Measurements from ENCODE around the gene MPST. TPM values are rescaled to one million over a fixed set of nuclear protein-coding genes. Genes with fewer than 3 reads are reported as not detected.

Gene MPST
- total RNA-seq, 1 experiment from 2014 or later: 38.3 TPM

- Histone ChIP-seq H3K4me3 (no peak overlapping the region), H3K36me3 (peaks cover 9% of the 10 kb centered on the region), H3K27me3 (replicated peaks) (no peaks in the 10 kb centered on the region), H3K4me1 (replicated peaks) (peaks cover 17% of the 10 kb centered on the region), H3K27ac (no peak overlapping the region), H3K9me3 (replicated peaks) (no peaks in the 10 kb centered on the region)
- DNase-seq (ENCODE audit: low read depth in 1 of 2, low spot score in 2 of 2): no peak
Measured at GRCh38 chr22:37022483-37023337, 3.2 kb downstream of the MPST start.

- Histone ChIP-seq H3K27ac (no peak overlapping the region), H3K4me3 (no peak overlapping the region), H3K36me3 (peaks cover 5% of the 10 kb centered on the region; the same call in 1 of the 2 replicates), H3K27me3 (replicated peaks) (no peaks in the 10 kb centered on the region), H3K4me1 (replicated peaks) (peaks cover 9% of the 10 kb centered on the region), H3K9me3 (replicated peaks) (no peaks in the 10 kb centered on the region)
- DNase-seq (ENCODE audit: low read depth in 1 of 2, low spot score in 2 of 2): no peak
Measured at GRCh38 chr22:37023743-37024338, 4.3 kb downstream of the MPST start.

GRCh38 chr22:37024339-37025157 is 5.0 kb downstream of the MPST start:
- no peaks in the 10 kb centered on the region for H3K9me3 ChIP-seq (replicated peaks)
- no peak overlapping the region for H3K27ac ChIP-seq
- H3K4me3 ChIP-seq: no peak overlapping the region
- no peak for DNase-seq (ENCODE audit: low read depth in 1 of 2, low spot score in 2 of 2)
- peaks cover 6% of the 10 kb centered on the region; the same call in 1 of the 2 replicates for H3K4me1 ChIP-seq (replicated peaks)
- H3K36me3 ChIP-seq: peaks cover 2% of the 10 kb centered on the region; the same call in 1 of the 2 replicates
- H3K27me3 ChIP-seq (replicated peaks): no peaks in the 10 kb centered on the region

- peaks cover under 1% of the 10 kb centered on the region; the same call in 1 of the 2 replicates for H3K4me1 ChIP-seq (replicated peaks)
- DNase-seq (ENCODE audit: low read depth in 1 of 2, low spot score in 2 of 2): no peak
Measured at GRCh38 chr22:37025500-37026070, 6.0 kb downstream of the MPST start.

GRCh38 chr22:37026325-37026724 is 6.8 kb downstream of the MPST start:
- Histone ChIP-seq H3K36me3 (no peaks in the 10 kb centered on the region; the same call in 1 of the 2 replicates), H3K4me3 (no peak overlapping the region), H3K4me1 (replicated peaks) (no peaks in the 10 kb centered on the region), H3K9me3 (replicated peaks) (no peaks in the 10 kb centered on the region), H3K27me3 (replicated peaks) (no peaks in the 10 kb centered on the region), H3K27ac (no peak overlapping the region)
- no peak for DNase-seq (ENCODE audit: low read depth in 1 of 2, low spot score in 2 of 2)

More at GRCh38 chr22:37025500-37026070, 6.0 kb downstream of the MPST start:
- Histone ChIP-seq H3K27me3 (replicated peaks) (no peaks in the 10 kb centered on the region), H3K9me3 (replicated peaks) (no peaks in the 10 kb centered on the region), H3K4me3 (no peak overlapping the region), H3K27ac (no peak overlapping the region), H3K36me3 (no peaks in the 10 kb centered on the region; the same call in 1 of the 2 replicates)

GRCh38 chr22:37027556-37027955 is 8.0 kb downstream of the MPST start:
- H3K9me3 ChIP-seq (replicated peaks): no peaks in the 10 kb centered on the region
- H3K36me3 ChIP-seq: no peaks in the 10 kb centered on the region; the same call in 1 of the 2 replicates
- H3K27me3 ChIP-seq (replicated peaks): no peaks in the 10 kb centered on the region

GRCh38 chr22:37028692-37029674 is 9.4 kb downstream of the MPST start:
- Histone ChIP-seq H3K27ac (no peak overlapping the region), H3K9me3 (replicated peaks) (no peaks in the 10 kb centered on the region), H3K27me3 (replicated peaks) (no peaks in the 10 kb centered on the region), H3K4me3 (no peak overlapping the region), H3K36me3 (no peaks in the 10 kb centered on the region; the same call in 1 of the 2 replicates), H3K4me1 (replicated peaks) (no peaks in the 10 kb centered on the region)
- no peak for DNase-seq (ENCODE audit: low read depth in 1 of 2, low spot score in 2 of 2)

More at GRCh38 chr22:37027556-37027955, 8.0 kb downstream of the MPST start:
- Histone ChIP-seq H3K4me3 (no peak overlapping the region), H3K4me1 (replicated peaks) (no peaks in the 10 kb centered on the region), H3K27ac (no peak overlapping the region)
- no peak for DNase-seq (ENCODE audit: low read depth in 1 of 2, low spot score in 2 of 2)

- H3K27me3 ChIP-seq (replicated peaks): peaks cover 7% of the 10 kb centered on the region; the same call in 1 of the 2 replicates
- no peak for DNase-seq (ENCODE audit: low read depth in 1 of 2, low spot score in 2 of 2)
Measured at GRCh38 chr22:37030560-37031281, 11.2 kb downstream of the MPST start.

GRCh38 chr22:37032134-37032534 is 12.6 kb downstream of the MPST start:
- Histone ChIP-seq H3K27me3 (replicated peaks) (peaks cover 7% of the 10 kb centered on the region; the same call in 1 of the 2 replicates), H3K4me3 (no peak overlapping the region), H3K36me3 (no peaks in the 10 kb centered on the region), H3K4me1 (replicated peaks) (no peaks in the 10 kb centered on the region), H3K9me3 (replicated peaks) (no peaks in the 10 kb centered on the region), H3K27ac (no peak overlapping the region)
- DNase-seq (ENCODE audit: low read depth in 1 of 2, low spot score in 2 of 2): no peak

More at GRCh38 chr22:37030560-37031281, 11.2 kb downstream of the MPST start:
- Histone ChIP-seq H3K4me1 (replicated peaks) (no peaks in the 10 kb centered on the region), H3K4me3 (no peak overlapping the region), H3K9me3 (replicated peaks) (no peaks in the 10 kb centered on the region), H3K27ac (no peak overlapping the region), H3K36me3 (no peaks in the 10 kb centered on the region; the same call in 1 of the 2 replicates)

- DNase-seq (ENCODE audit: low read depth in 1 of 2, low spot score in 2 of 2): no peak
- no peaks in the 10 kb centered on the region for H3K4me1 ChIP-seq (replicated peaks)
Measured at GRCh38 chr22:37032535-37033460, 13.3 kb downstream of the MPST start.

More at GRCh38 chr22:37032535-37033460, 13.3 kb downstream of the MPST start:
- H3K36me3 ChIP-seq: no peaks in the 10 kb centered on the region
- H3K9me3 ChIP-seq (replicated peaks): no peaks in the 10 kb centered on the region
- no peak overlapping the region for H3K4me3 ChIP-seq
- peaks cover 7% of the 10 kb centered on the region; the same call in 1 of the 2 replicates for H3K27me3 ChIP-seq (replicated peaks)
- no peak overlapping the region for H3K27ac ChIP-seq
